ENCODE results near the gene TESK2. TPM values are rescaled to one million over a fixed set of nuclear protein-coding genes. Genes with fewer than 3 reads are reported as not detected.

The TESK2 gene
- polyA plus RNA-seq, 3 donors: 3.9 to 13.1 (median 4.1) TPM

- Mint-ChIP-seq H3K27ac (peak within 1 kb of the TSS in 1 of 7 donors; percentile 65), H3K27me3 (ENCODE audit: low read depth in 3 of 3) (peaks cover 2 to 18% (median 6%) of the 10 kb centered on the region in 3 donors), H3K4me3 (peak within 1 kb of the TSS; percentile 83 to 89), H3K9me3 (peaks cover 0 to 3% (median 0%) of the 10 kb centered on the region in 7 donors), H3K4me1 (peaks cover 19% of the 10 kb centered on the region), H3K36me3 (peaks cover 19 to 28% of the 10 kb centered on the region in 2 donors)
- no peak within 1 kb of the TSS for H3K27ac ChIP-seq (ENCODE audit: low read depth in 1 of 2, low read length in 2 of 2)
- H2AFZ ChIP-seq (ENCODE audit: insufficient read depth, low read depth, low read length, poor library complexity, severe bottlenecking): peak within 1 kb of the TSS; percentile 88
- 10% methylated on average over 96 of the region's 96 CpGs for WGBS (ENCODE audit: insufficient coverage)
- peaks cover 12 to 28% of the 10 kb centered on the region in 2 donors for H3K36me3 ChIP-seq (replicated peaks in 1 of 2; ENCODE audit: control insufficient read depth in 1 of 2, insufficient read depth in 2 of 2, low read length in 2 of 2)
- H4K20me1 ChIP-seq (ENCODE audit: insufficient read depth, low read length): no peaks in the 10 kb centered on the region
- TF ChIP-seq CTCF (IDR thresholded peaks at IDR 0.05): no peak
- DNase-seq: no peak
- peak within 1 kb of the TSS; percentile 53 for H3K9ac ChIP-seq (ENCODE audit: insufficient read depth, low read length, poor library complexity, severe bottlenecking)
- intact Hi-C loops (cut with micrococcal nuclease): no loop called here
- peak within 1 kb of the TSS; percentile 39 to 76 (median 48) for H3K4me3 ChIP-seq (replicated peaks in 1 of 3; ENCODE audit: low read depth in 2 of 3, low read length in 3 of 3)
- H3K4me2 ChIP-seq (replicated peaks; ENCODE audit: extremely low read depth, low read length, poor library complexity, severe bottlenecking): peak within 1 kb of the TSS; percentile 84
- peaks cover 0 to 4% of the 10 kb centered on the region in 2 donors for H3K27me3 ChIP-seq (ENCODE audit: control insufficient read depth in 2 of 2, insufficient read depth in 2 of 2, low read length in 2 of 2)
- no peaks in the 10 kb centered on the region for H3K79me2 ChIP-seq (ENCODE audit: insufficient read depth, low read length)
- H3K4me1 ChIP-seq (ENCODE audit: control insufficient read depth in 1 of 2, insufficient read depth in 2 of 2, low read length in 2 of 2): peaks cover 15 to 18% of the 10 kb centered on the region in 2 donors
- H3K9me3 ChIP-seq (replicated peaks in 1 of 2; ENCODE audit: control insufficient read depth in 1 of 2, insufficient read depth in 1 of 2, low read length in 2 of 2): no peaks in the 10 kb centered on the region
Measured at GRCh38 chr1:45326627-45327623, 164.0 kb downstream of the TESK2 start, which contains the start of gene HPDL. TSS of gene HPDL (plus strand) at chr1:45326895. CDS start at chr1:45327149, 254 bp downstream.

GRCh38 chr1:45325851-45326506 is 165.0 kb downstream of the TESK2 start:
- TF ChIP-seq CTCF (IDR thresholded peaks at IDR 0.05): no peak
- Histone ChIP-seq H3K27ac (ENCODE audit: low read depth in 1 of 2, low read length in 2 of 2) (no peak overlapping the region), H3K4me3 (replicated peaks in 1 of 3; ENCODE audit: low read depth in 2 of 3, low read length in 3 of 3) (peak overlapping the region in 1 of 3 experiments; percentile 76), H3K9me3 (replicated peaks in 1 of 2; ENCODE audit: control insufficient read depth in 1 of 2, insufficient read depth in 1 of 2, low read length in 2 of 2) (no peaks in the 10 kb centered on the region), H2AFZ (ENCODE audit: insufficient read depth, low read depth, low read length, poor library complexity, severe bottlenecking) (peak overlapping the region; percentile 88), H4K20me1 (ENCODE audit: insufficient read depth, low read length) (no peaks in the 10 kb centered on the region), H3K79me2 (ENCODE audit: insufficient read depth, low read length) (no peaks in the 10 kb centered on the region), H3K9ac (ENCODE audit: insufficient read depth, low read length, poor library complexity, severe bottlenecking) (no peak overlapping the region), H3K27me3 (ENCODE audit: control insufficient read depth in 2 of 2, insufficient read depth in 2 of 2, low read length in 2 of 2) (peaks cover 0 to 4% of the 10 kb centered on the region in 2 donors), H3K4me2 (replicated peaks; ENCODE audit: extremely low read depth, low read length, poor library complexity, severe bottlenecking) (peak overlapping the region; percentile 84), H3K4me1 (ENCODE audit: control insufficient read depth in 1 of 2, insufficient read depth in 2 of 2, low read length in 2 of 2) (peaks cover 15 to 18% of the 10 kb centered on the region in 2 donors), H3K36me3 (replicated peaks in 1 of 2; ENCODE audit: control insufficient read depth in 1 of 2, insufficient read depth in 2 of 2, low read length in 2 of 2) (peaks cover 3 to 18% of the 10 kb centered on the region in 2 donors)
- 82% methylated on average over 5 of the region's 6 CpGs for whole genome bisulfite sequencing (ENCODE audit: insufficient coverage)
- Mint-ChIP-seq H3K4me1 (peaks cover 19% of the 10 kb centered on the region), H3K4me3 (peak overlapping the region; percentile 83 to 89), H3K36me3 (peaks cover 17 to 18% of the 10 kb centered on the region in 2 donors), H3K9me3 (peaks cover 0 to 3% (median 0%) of the 10 kb centered on the region in 7 donors), H3K27ac (peak overlapping the region in 1 of 7 donors; percentile 65), H3K27me3 (ENCODE audit: low read depth in 3 of 3) (peaks cover 2 to 18% (median 6%) of the 10 kb centered on the region in 3 donors)
- intact Hi-C loops (cut with micrococcal nuclease): no loop called here
- no peak for DNase-seq

Data from CD14-positive monocyte (primary cell).